Gastrocnemius medialis (tissue), 4 donors: ENCODE results near the gene PIP5KL1. TPM values are rescaled to one million over a fixed set of nuclear protein-coding genes. Genes with fewer than 3 reads are reported as not detected.

Experiments used
- ATAC-seq, 2 donors: fragments of 150-250 bp; one replicate each; pipeline ENCODE4 v1.9.1; 2016
- DNase-seq, 2 donors: peaks; one replicate each; pipeline ENCODE4 v3.0.0-alpha.2; 2019
- H3K27ac ChIP-seq, 4 donors: fragments of 200-600 bp; sonication (generic); 1 replicate in 1 of 4; 2 replicates in 3 of 4; pipeline ENCODE4 v1.5.1; 2016 to 2018; ENCODE audit warnings: mild to moderate bottlenecking in 2 of 4, moderate library complexity in 1 of 4
- H3K27me3 ChIP-seq, 3 donors: fragments of 200-600 bp; sonication (generic) in 2 of 3; 1 replicate in 1 of 3; 2 replicates in 2 of 3; pipeline versions ENCODE4 v1.5.1 to v1.6.0; 2016 to 2019; ENCODE audit warnings: mild to moderate bottlenecking in 1 of 3, moderate library complexity in 1 of 3
- H3K36me3 ChIP-seq, 2 donors: fragments of 200-600 bp; sonication (generic) in 1 of 2; one replicate each; pipeline ENCODE4 v1.5.1; 2017 to 2018
- H3K4me1 ChIP-seq, 2 donors: fragments of 200-600 bp; sonication (generic) in 1 of 2; one replicate each; pipeline ENCODE4 v1.5.1; 2016 to 2017; ENCODE audit warnings: mild to moderate bottlenecking in 2 of 2
- H3K4me3 ChIP-seq, 4 donors: fragments of 200-600 bp; sonication (generic) in 3 of 4; 1 replicate in 1 of 4; 2 replicates in 3 of 4; pipeline ENCODE4 v1.5.1; 2016 to 2019; ENCODE audit warnings: mild to moderate bottlenecking in 2 of 4
- H3K9me3 ChIP-seq, 3 donors: fragments of 200-600 bp; sonication (generic) in 2 of 3; 1 replicate in 1 of 3; 2 replicates in 2 of 3; pipeline ENCODE4 v1.5.1; 2016 to 2019
- POLR2A ChIP-seq, 2 donors: fragments of 450-650 bp; IDR thresholded peaks; one replicate each; pipeline ENCODE4 v1.6.1; 2017; ENCODE audit warnings: antibody characterized with exemption in 2 of 2, mild to moderate bottlenecking in 2 of 2, moderate library complexity in 2 of 2
- in situ Hi-C, 4 donors: fragments of 200-750 bp; cut with MboI; loops; one replicate each; pipeline versions ENCODE4 v1.15.0 to v1.8.0; 2017; ENCODE audit warnings: low sequenced_read_pairs in 4 of 4
- intact Hi-C: fragments of 100-400 bp; cut with DNase I; formaldehyde crosslinking; loops from one replicate; pipeline ENCODE4 v1.15.1; 2023; ENCODE audit warnings: low total_unique reads
- total RNA-seq, 4 donors: library from RNA; depleted of rRNA; stranded (reverse); fragments of >200 nt; gene quantifications; one replicate each; pipeline versions ENCODE4 v1.1.0 to v1.2.3, GENCODE V29; 2016
- TF ChIP-seq, protein P1 (sequence below), 5 experiments: fragments of 450-650 bp in 3 of 5; fragments of 200-600 bp in 2 of 5; sonication (generic) in 2 of 5; IDR thresholded peaks in 4 of 5; conservative IDR thresholded peaks in 1 of 5; 1 replicate in 4 of 5; 2 replicates in 1 of 5; pipeline ENCODE4 v1.5.1; 2016 to 2019; ENCODE audit warnings: antibody characterized with exemption in 5 of 5, mild to moderate bottlenecking in 3 of 5, moderate library complexity in 3 of 5

PIP5KL1 gene
- total RNA-seq, 4 donors from 2014 or later, result 4.2 TPM; not detected in 3

DNA sequence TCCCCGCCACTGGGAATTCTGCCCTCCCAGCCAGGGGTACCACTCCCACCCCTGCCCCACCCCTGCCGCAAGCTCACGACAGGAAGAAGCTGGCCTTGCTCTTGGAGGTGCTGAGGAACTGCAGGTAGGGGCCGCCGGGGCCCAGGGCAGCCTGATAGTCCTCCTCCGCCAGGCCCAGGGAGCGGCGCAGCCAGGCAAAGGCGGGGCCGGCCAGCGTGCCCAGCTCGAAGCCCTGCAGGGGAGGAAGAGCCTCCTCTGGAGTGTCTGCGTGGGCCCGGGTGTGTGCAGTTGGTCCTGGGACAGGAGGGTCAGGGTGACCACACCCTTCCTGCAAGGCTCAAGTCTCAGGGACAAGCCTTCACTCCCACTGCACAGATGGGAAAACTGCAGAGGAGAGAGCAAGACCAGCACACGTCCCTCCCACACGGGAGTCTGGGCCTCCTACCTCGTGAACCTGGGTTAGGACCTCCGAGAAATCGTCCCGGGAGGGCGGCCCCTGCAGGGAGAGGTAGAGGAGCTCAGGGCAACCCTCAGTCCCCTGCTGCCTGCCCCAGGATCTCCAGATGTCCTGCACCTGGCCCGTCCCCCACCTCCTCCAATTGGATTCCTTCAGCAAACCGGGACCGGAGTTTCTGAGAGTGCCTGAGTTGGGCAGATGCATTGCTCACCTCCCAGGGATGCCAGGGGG, 2.4 kb downstream of the PIP5KL1 start:
- ATAC-seq (no peak), DNase-seq (no peak)
- in situ Hi-C loops (loop anchor here in 2 of 4 donors (10.0 kb wide), 2 partner anchors 193 to 333 kb away; partner anchors contain the start of gene TOR2A (in 1 of the 2)), intact Hi-C loops (loop anchor here (10.0 kb wide), 1 partner anchor 423 kb away; no protein-coding TSS in a partner anchor)
- H3K27ac ChIP-seq, result no peak overlapping the region
- H3K36me3 ChIP-seq, result no peaks in the 10 kb centered on the region
- TF ChIP-seq POLR2A (IDR thresholded peaks at IDR 0.05), result no peak
- TF ChIP-seq, protein P1, sequence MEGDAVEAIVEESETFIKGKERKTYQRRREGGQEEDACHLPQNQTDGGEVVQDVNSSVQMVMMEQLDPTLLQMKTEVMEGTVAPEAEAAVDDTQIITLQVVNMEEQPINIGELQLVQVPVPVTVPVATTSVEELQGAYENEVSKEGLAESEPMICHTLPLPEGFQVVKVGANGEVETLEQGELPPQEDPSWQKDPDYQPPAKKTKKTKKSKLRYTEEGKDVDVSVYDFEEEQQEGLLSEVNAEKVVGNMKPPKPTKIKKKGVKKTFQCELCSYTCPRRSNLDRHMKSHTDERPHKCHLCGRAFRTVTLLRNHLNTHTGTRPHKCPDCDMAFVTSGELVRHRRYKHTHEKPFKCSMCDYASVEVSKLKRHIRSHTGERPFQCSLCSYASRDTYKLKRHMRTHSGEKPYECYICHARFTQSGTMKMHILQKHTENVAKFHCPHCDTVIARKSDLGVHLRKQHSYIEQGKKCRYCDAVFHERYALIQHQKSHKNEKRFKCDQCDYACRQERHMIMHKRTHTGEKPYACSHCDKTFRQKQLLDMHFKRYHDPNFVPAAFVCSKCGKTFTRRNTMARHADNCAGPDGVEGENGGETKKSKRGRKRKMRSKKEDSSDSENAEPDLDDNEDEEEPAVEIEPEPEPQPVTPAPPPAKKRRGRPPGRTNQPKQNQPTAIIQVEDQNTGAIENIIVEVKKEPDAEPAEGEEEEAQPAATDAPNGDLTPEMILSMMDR (IDR thresholded peaks at IDR 0.05 in 4 of 5, conservative IDR thresholded peaks at IDR 0.05 in 1 of 5), result no peak
- H3K4me1 ChIP-seq, result peaks cover 12 to 18% of the 10 kb centered on the region in 2 donors
- H3K9me3 ChIP-seq, result no peaks in the 10 kb centered on the region
- peaks cover 35 to 51% (median 41%) of the 10 kb centered on the region in 3 donors for H3K27me3 ChIP-seq
- H3K4me3 ChIP-seq, result no peak overlapping the region

DNA sequence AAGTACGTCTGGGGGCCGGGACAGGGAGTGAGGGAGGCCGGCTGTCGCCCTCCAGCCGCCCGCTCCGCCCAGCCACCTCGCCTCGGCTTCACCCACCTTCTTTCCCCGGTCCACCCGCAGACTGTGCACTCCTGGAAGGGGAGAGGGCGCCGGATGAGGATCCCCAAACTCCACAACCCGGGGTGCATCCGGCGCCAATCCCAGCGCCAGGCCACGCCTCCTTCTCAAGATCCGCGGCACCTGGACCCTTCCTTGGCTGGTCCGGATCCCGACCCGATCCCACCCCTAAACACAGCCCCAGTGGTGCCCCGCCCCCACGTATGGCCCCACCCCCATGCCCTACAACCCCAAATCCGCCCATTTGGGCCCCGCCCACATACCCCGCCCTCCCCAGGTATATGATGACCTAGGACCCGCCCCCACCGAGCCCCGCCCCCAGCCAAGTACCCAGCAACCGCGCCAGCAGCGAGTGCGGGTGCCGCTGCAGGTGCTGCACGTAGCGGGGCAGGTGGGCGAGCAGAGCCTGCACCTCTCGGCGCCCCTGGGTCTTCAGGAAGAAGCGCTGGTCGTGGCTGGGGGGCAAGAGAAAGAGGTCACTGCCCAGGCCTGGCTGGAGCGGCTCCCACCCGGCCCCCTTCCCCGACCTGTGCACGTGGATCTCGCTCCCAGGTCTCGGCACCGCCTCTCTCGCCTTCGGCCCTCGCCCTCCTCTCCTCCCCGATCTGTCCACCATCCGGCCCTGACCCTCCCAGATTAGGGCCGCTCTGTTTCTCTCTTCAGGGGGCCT, 3.2 kb downstream of the PIP5KL1 start:
- DNase-seq (no peak), ATAC-seq (no peak)
- Histone ChIP-seq H3K27ac (no peak overlapping the region), H3K36me3 (no peaks in the 10 kb centered on the region), H3K4me1 (peaks cover 12 to 18% of the 10 kb centered on the region in 2 donors), H3K27me3 (peaks cover 35 to 46% (median 41%) of the 10 kb centered on the region in 3 donors), H3K9me3 (no peaks in the 10 kb centered on the region), H3K4me3 (no peak overlapping the region)
- intact Hi-C loops, result loop anchor here (10.0 kb wide), 1 partner anchor 423 kb away; no protein-coding TSS in a partner anchor
- TF ChIP-seq POLR2A (IDR thresholded peaks at IDR 0.05), result no peak
- in situ Hi-C loops, result loop anchor here in 2 of 4 donors (10.0 kb wide), 2 partner anchors 193 to 333 kb away; partner anchors contain the start of gene TOR2A (in 1 of the 2)

DNA sequence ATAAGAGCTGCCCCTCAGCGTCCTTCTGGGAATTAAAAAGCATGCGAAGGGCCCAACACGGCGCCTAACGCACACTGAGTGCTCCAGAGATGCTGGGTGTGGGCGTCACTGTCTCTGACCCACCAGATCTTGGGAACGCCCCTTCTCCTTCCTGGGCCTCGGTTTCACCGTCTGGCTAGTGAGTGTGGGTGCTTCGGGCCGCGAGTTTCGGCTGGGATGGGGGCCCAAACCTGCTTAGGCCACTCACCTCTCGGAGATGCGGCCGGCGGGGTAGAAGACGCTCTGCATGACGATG, 3.7 kb downstream of the PIP5KL1 start:
- in situ Hi-C loops (loop anchor here in 2 of 4 donors (10.0 kb wide), 2 partner anchors 192 to 332 kb away; partner anchors contain the start of gene TOR2A (in 1 of the 2)), intact Hi-C loops (loop anchor here (10.0 kb wide), 1 partner anchor 422 kb away; no protein-coding TSS in a partner anchor)
- Histone ChIP-seq H3K9me3 (no peaks in the 10 kb centered on the region), H3K27ac (no peak overlapping the region), H3K4me1 (peaks cover 14 to 20% of the 10 kb centered on the region in 2 donors), H3K36me3 (no peaks in the 10 kb centered on the region), H3K4me3 (no peak overlapping the region), H3K27me3 (peaks cover 35 to 46% (median 41%) of the 10 kb centered on the region in 3 donors)
- no peak for TF ChIP-seq POLR2A (IDR thresholded peaks at IDR 0.05)
- TF ChIP-seq, protein P1 (IDR thresholded peaks at IDR 0.05 in 4 of 5, conservative IDR thresholded peaks at IDR 0.05 in 1 of 5), result no peak
- DNase-seq (no peak), ATAC-seq (no peak)

DNA sequence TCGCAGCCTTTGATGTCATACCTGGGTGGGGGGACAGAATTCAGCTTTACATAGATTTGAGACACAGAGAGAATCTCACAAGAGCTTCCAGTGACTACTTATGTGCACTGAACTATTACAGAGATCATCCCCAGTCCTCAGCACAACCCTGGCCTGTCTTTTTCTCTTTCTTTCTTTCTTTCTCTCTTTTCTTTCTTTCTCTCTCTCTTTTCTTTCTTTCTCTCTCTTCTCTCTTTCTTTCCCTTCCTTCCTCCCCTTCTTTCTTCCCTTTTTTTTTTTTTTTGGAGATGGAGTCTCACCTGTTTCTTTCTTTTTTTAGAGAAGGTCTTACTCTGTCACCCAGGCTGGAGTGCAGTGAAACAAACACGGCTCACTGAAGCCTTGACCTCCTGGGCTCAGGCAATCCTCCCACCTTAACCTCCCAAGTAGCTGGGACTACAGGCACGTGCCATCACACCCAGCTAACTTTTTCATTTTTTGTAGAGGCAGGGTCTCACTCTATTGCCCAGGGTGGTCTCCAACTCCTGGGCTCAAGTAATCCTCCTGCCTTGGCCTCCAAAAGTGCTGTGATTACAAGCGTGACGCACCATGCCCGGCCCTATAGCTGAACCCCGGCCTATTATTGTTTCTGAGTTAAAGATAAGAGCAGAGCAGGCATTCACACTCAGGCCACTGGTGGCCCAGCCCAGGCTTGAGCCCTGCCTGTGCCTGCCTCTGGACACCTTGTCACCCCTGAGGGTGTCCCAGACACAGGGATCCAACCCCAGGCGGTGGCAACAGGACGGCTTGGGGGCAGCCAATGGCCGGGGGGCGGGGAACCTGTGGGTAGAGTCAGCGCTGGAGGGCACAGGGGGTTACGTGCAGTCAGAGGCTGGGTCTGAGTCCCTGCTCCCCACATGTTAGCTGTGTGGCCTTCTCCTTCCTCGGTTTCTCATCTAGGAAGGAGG, 4.3 kb downstream of the PIP5KL1 start:
- Histone ChIP-seq H3K27me3 (peaks cover 35 to 46% (median 41%) of the 10 kb centered on the region in 3 donors), H3K4me1 (peaks cover 16 to 24% of the 10 kb centered on the region in 2 donors), H3K4me3 (no peak overlapping the region), H3K36me3 (no peaks in the 10 kb centered on the region), H3K9me3 (no peaks in the 10 kb centered on the region), H3K27ac (no peak overlapping the region)
- ATAC-seq (no peak), DNase-seq (no peak)
- in situ Hi-C loops (loop anchor here in 2 of 4 donors (10.0 kb wide), 2 partner anchors 191 to 331 kb away; partner anchors contain the start of gene TOR2A (in 1 of the 2)), intact Hi-C loops (loop anchor here (10.0 kb wide), 1 partner anchor 421 kb away; no protein-coding TSS in a partner anchor)
- TF ChIP-seq, protein P1 (IDR thresholded peaks at IDR 0.05 in 4 of 5, conservative IDR thresholded peaks at IDR 0.05 in 1 of 5), result no peak
- no peak for TF ChIP-seq POLR2A (IDR thresholded peaks at IDR 0.05)
